GM12878 (cell line): ENCODE measurements around the gene UBASH3B. TPM values are rescaled to one million over a fixed set of nuclear protein-coding genes. Genes with fewer than 3 reads are reported as not detected.
A peak's percentile ranks its signal among the peaks of the same experiment; 100 is the strongest.

ENCODE experiments used
- ATAC-seq: fragments of 200-7000 bp; cut with Tn5 transposase; 3 replicates; pipeline ENCODE4 v1.9.1; 2020; ENCODE audit warnings: mild to moderate bottlenecking, moderate library complexity
- BruUV-seq: library from RNA; stranded (reverse); fragments of 400-500 nt; replicated peaks from 2 replicates; lab custom pipeline; 2021; lab: Mats Ljungman, UMichigan
- CTCF ChIA-PET: fragments of 300-600 bp; sonication (Branson Sonifier 250); formaldehyde crosslinking; extraction: SDS; loops from one replicate; lab custom pipeline; 2021; ENCODE audit warnings: inconsistent platforms; lab: Yijun Ruan, JAX
- POLR2A ChIA-PET: fragments of 350-600 bp; formaldehyde crosslinking; extraction: SDS; loops from one replicate; lab custom pipeline; 2021; ENCODE audit warnings: inconsistent platforms; lab: Charles Lee
- RAD21 ChIA-PET: fragments of 300-600 bp; sonication (Branson Sonifier 250); formaldehyde crosslinking; loops from one replicate; lab custom pipeline; 2023; ENCODE audit warnings: antibody characterized with exemption; ENCODE audit not compliant: unreplicated experiment; lab: Charles Lee
- SMC1A ChIA-PET: fragments of 300-600 bp; sonication (Branson Sonifier 250); formaldehyde crosslinking; loops from one replicate; lab custom pipeline; 2023; ENCODE audit not compliant: unreplicated experiment, uncharacterized antibody; lab: Charles Lee
- DNase-seq: peaks from one replicate; pipeline ENCODE4 v3.0.0-alpha.2; 2011; ENCODE audit warnings: low read depth, low spot score
- FAIRE-seq: peaks from 3 replicates; lab custom pipeline; 2011; peaks lifted over from hg19 to GRCh38; lab: Jason Lieb, UNC
- H2AFZ ChIP-seq: 2 replicates; pipeline ENCODE4 v1.6.0; 2011; ENCODE audit warnings: low read depth, low read length, control low read depth; ENCODE audit not compliant: control insufficient read depth
- H3K27ac ChIP-seq: 2 replicates; pipeline ENCODE4 v1.5.1; 2011; ENCODE audit warnings: control low read depth; ENCODE audit not compliant: control insufficient read depth, insufficient read depth
- H3K27me3 ChIP-seq, 2 experiments: replicated peaks in 1 of 2; 2 replicates each; pipeline versions ENCODE4 v1.6.0 to v1.6.1; 2011; ENCODE audit warnings: low read length in 1 of 2; ENCODE audit not compliant: control insufficient read depth in 2 of 2, insufficient read depth in 2 of 2
- H3K36me3 ChIP-seq, 2 experiments: 2 replicates each; pipeline ENCODE4 v1.5.1; 2011; ENCODE audit warnings: low read length in 1 of 2; ENCODE audit not compliant: control insufficient read depth in 2 of 2, insufficient read depth in 2 of 2
- H3K4me1 ChIP-seq: 2 replicates; pipeline ENCODE4 v1.6.1; 2011; ENCODE audit warnings: mild to moderate bottlenecking, low read length, moderate library complexity, mixed read lengths; ENCODE audit not compliant: control insufficient read depth, insufficient read depth
- H3K4me2 ChIP-seq: 2 replicates; pipeline ENCODE4 v1.6.0; 2011; ENCODE audit warnings: control low read depth; ENCODE audit not compliant: control insufficient read depth, insufficient read depth
- H3K4me3 ChIP-seq: fragments of 200-600 bp; sonication (generic); 2 replicates; pipeline ENCODE4 v1.5.1; 2016
- H3K79me2 ChIP-seq: 2 replicates; pipeline ENCODE4 v1.6.0; 2011; ENCODE audit warnings: low read length; ENCODE audit not compliant: control insufficient read depth, insufficient read depth
- H3K9ac ChIP-seq: 2 replicates; pipeline ENCODE4 v1.8.0; 2011; ENCODE audit warnings: low read length, control low read depth, mixed read lengths; ENCODE audit not compliant: control insufficient read depth, insufficient read depth
- H3K9me3 ChIP-seq: replicated peaks from 3 replicates; pipeline ENCODE4 v1.5.1; 2011; ENCODE audit warnings: mild to moderate bottlenecking, low read length; ENCODE audit not compliant: control insufficient read depth, insufficient read depth
- H4K20me1 ChIP-seq: 2 replicates; pipeline ENCODE4 v1.6.0; 2011; ENCODE audit not compliant: control insufficient read depth, insufficient read depth
- MTA3 ChIP-seq: IDR thresholded peaks from 2 replicates; pipeline ENCODE4 v1.6.1; 2012; ENCODE audit warnings: low read length, inconsistent platforms, borderline replicate concordance
- RAD21 ChIP-seq: IDR thresholded peaks from 2 replicates; pipeline ENCODE4 v1.6.1; 2011; ENCODE audit warnings: mild to moderate bottlenecking, low read depth, low read length, moderate library complexity; ENCODE audit not compliant: insufficient read depth
- SMAD5 ChIP-seq: IDR thresholded peaks from 2 replicates; pipeline ENCODE4 v1.6.1; 2016; ENCODE audit warnings: antibody characterized with exemption, low read depth
- SMC3 ChIP-seq: IDR thresholded peaks from 2 replicates; pipeline ENCODE4 v1.6.1; 2011; ENCODE audit warnings: low read length, improper control_type of control experiment, borderline replicate concordance
- TAF1 ChIP-seq: IDR thresholded peaks from 2 replicates; pipeline ENCODE4 v1.6.1; 2011; ENCODE audit warnings: mild to moderate bottlenecking, low read depth, low read length, borderline replicate concordance
- YY1 ChIP-seq: IDR thresholded peaks from 2 replicates; pipeline ENCODE4 v1.6.1; 2011; ENCODE audit warnings: low read depth, mild to moderate bottlenecking, low read length
- WGBS: methylation state at CpG from one replicate; pipeline ENCODE4 v1.1.6; 2016; ENCODE audit warnings: low lambda C conversion rate; ENCODE audit not compliant: insufficient replicate concordance, insufficient coverage; ENCODE audit errors: missing lambda C conversion rate; 5-methylcytosine and 5-hydroxymethylcytosine counted together
- in situ Hi-C: fragments of 300-500 bp; cut with MboI; formaldehyde crosslinking; loops from 9 replicates; pipeline ENCODE4 v1.14.3; 2018; ENCODE audit warnings: mixed read lengths
- intact Hi-C: fragments of 100-400 bp; cut with micrococcal nuclease; formaldehyde crosslinking; loops from one replicate; pipeline ENCODE4 v1.14.2; 2022; ENCODE audit not compliant: unreplicated experiment
- polyA plus RNA-seq, 11 experiments: library from polyadenylated mRNA; depleted of rRNA in 4 of 11; unstranded in 6 of 11; stranded (reverse) in 5 of 11; fragments of >200 nt; fragmentation: Nextera tagmentation in 4 of 11; fragmentation: Illumina TruSeq in 1 of 11; extraction: Ambion mirVana in 4 of 11; extraction: Trizol in 1 of 11; gene quantifications; 1 replicate in 1 of 11; 2 replicates in 10 of 11; pipeline versions ENCODE4 v1.2.1 to v1.2.3, GENCODE V29; 2011 to 2016; ENCODE audit warnings: inconsistent platforms in 2 of 11, missing spikeins in 2 of 11, low read depth in 1 of 11
- total RNA-seq, 4 experiments: library from RNA; depleted of rRNA in 3 of 4; stranded (reverse); fragments of >200 nt in 3 of 4; fragmentation: Illumina TruSeq in 1 of 4; extraction: Trizol in 1 of 4; gene quantifications; 2 replicates each; pipeline versions ENCODE4 v1.2.1 to v1.2.3, GENCODE V29; 2013 to 2021
- TF ChIP-seq, protein P1 (sequence below): IDR thresholded peaks from 2 replicates; pipeline ENCODE4 v1.6.1; 2012; ENCODE audit warnings: low read depth, low read length, improper control_type of control experiment
- TF ChIP-seq, protein P2 (sequence below): fragments of 450-650 bp; IDR thresholded peaks from 2 replicates; pipeline ENCODE4 v1.6.1; 2018; ENCODE audit warnings: mild to moderate bottlenecking, low read depth, moderate library complexity; ENCODE audit not compliant: partially characterized antibody
- TF ChIP-seq, protein P3 (sequence below), 3 experiments: IDR thresholded peaks in 2 of 3; conservative IDR thresholded peaks in 1 of 3; 2 replicates each; pipeline ENCODE4 v1.5.1; 2011; ENCODE audit warnings: low read depth in 3 of 3, low read length in 3 of 3, mild to moderate bottlenecking in 3 of 3, control low read depth in 2 of 3, moderate library complexity in 2 of 3, inconsistent platforms in 1 of 3, mixed read lengths in 1 of 3; ENCODE audit not compliant: control insufficient read depth in 2 of 3, insufficient read depth in 1 of 3; ENCODE audit errors: extremely low read depth in 1 of 3

The UBASH3B gene
- total and polyA plus RNA-seq, 10 of the 15 experiments (the other 5 are each of a cell fraction or from before 2014, with no cell fraction given): 0.18 to 3.3 (median 0.57) TPM

DNA sequence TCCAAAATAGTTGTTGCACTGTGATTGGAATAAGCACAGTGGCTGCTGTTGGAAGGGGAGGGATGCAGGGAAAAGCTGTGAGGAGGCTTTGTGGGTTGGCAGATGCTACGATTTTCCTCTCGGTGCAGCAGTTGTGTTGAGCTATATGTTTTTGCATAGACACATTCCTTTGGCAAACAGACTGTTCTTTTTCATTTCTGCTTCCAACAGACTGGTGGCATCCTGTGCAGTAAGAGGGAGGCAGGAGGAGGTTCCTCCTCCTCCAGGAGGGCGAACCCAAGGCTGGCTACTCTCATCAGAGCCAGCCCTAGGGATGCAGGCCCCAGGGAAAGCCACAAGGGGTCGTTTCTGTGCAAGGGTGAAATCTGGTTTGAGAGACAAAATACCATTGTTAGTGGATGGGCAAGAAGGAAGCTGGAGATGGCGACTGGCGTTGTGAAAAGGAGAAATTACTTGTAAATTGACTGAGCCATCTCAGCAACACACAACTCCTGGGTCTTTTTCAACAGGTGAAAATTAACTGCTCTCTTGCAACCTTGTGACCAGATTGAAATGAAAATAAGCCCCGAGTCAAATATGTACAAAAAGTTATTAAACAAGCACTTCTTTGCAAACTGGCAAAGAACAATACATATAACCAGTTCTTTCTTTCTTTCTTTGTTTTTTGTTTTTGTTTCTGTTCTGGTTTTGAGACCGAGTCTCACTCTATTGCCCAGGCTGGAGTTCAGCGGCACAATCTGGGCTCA, 26.5 kb upstream of the UBASH3B start:
- H3K79me2 ChIP-seq: no peaks in the 10 kb centered on the region
- H3K9ac ChIP-seq: no peak overlapping the region
- H3K4me3 ChIP-seq: no peak overlapping the region
- no peak for DNase-seq
- no peak overlapping the region for H2AFZ ChIP-seq
- ATAC-seq: peak; percentile 95
- no peaks in the 10 kb centered on the region; a peak in 2 of 4 replicates for H3K27me3 ChIP-seq
- ChIA-PET SMC1A (interaction anchor here (0.6 to 3.8 kb wide), 10 partner anchors 48 to 664 kb away, joined by 3 to 28 read pairs (median 4); no protein-coding TSS in a partner anchor), CTCF (interaction anchor here (0.7 to 6.9 kb wide), 21 partner anchors 16 to 441 kb away, joined by 3 to 78 read pairs (median 4); no protein-coding TSS in a partner anchor), RAD21 (interaction anchor here (0.9 to 2.1 kb wide), 8 partner anchors 119 to 228 kb away, joined by 3 to 14 read pairs (median 4); no protein-coding TSS in a partner anchor), POLR2A (no interaction called here)
- H3K27ac ChIP-seq: no peak overlapping the region
- no peaks in the 10 kb centered on the region for H3K9me3 ChIP-seq
- FAIRE-seq: peak; percentile 62
- 32% methylated on average over 9 of the region's 9 CpGs for WGBS
- BruUV-seq: no TSS peak
- in situ Hi-C loops (no loop called here), intact Hi-C loops (loop anchor here (1.0 kb wide), 3 partner anchors 125 to 225 kb away; no protein-coding TSS in a partner anchor)
- TF ChIP-seq MTA3: no peak
- TF ChIP-seq, protein P1, sequence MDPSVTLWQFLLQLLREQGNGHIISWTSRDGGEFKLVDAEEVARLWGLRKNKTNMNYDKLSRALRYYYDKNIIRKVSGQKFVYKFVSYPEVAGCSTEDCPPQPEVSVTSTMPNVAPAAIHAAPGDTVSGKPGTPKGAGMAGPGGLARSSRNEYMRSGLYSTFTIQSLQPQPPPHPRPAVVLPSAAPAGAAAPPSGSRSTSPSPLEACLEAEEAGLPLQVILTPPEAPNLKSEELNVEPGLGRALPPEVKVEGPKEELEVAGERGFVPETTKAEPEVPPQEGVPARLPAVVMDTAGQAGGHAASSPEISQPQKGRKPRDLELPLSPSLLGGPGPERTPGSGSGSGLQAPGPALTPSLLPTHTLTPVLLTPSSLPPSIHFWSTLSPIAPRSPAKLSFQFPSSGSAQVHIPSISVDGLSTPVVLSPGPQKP: no peak
- TF ChIP-seq, protein P2, sequence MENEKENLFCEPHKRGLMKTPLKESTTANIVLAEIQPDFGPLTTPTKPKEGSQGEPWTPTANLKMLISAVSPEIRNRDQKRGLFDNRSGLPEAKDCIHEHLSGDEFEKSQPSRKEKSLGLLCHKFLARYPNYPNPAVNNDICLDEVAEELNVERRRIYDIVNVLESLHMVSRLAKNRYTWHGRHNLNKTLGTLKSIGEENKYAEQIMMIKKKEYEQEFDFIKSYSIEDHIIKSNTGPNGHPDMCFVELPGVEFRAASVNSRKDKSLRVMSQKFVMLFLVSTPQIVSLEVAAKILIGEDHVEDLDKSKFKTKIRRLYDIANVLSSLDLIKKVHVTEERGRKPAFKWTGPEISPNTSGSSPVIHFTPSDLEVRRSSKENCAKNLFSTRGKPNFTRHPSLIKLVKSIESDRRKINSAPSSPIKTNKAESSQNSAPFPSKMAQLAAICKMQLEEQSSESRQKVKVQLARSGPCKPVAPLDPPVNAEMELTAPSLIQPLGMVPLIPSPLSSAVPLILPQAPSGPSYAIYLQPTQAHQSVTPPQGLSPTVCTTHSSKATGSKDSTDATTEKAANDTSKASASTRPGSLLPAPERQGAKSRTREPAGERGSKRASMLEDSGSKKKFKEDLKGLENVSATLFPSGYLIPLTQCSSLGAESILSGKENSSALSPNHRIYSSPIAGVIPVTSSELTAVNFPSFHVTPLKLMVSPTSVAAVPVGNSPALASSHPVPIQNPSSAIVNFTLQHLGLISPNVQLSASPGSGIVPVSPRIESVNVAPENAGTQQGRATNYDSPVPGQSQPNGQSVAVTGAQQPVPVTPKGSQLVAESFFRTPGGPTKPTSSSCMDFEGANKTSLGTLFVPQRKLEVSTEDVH: no peak
- TF ChIP-seq TAF1: no peak
- TF ChIP-seq, protein P3, sequence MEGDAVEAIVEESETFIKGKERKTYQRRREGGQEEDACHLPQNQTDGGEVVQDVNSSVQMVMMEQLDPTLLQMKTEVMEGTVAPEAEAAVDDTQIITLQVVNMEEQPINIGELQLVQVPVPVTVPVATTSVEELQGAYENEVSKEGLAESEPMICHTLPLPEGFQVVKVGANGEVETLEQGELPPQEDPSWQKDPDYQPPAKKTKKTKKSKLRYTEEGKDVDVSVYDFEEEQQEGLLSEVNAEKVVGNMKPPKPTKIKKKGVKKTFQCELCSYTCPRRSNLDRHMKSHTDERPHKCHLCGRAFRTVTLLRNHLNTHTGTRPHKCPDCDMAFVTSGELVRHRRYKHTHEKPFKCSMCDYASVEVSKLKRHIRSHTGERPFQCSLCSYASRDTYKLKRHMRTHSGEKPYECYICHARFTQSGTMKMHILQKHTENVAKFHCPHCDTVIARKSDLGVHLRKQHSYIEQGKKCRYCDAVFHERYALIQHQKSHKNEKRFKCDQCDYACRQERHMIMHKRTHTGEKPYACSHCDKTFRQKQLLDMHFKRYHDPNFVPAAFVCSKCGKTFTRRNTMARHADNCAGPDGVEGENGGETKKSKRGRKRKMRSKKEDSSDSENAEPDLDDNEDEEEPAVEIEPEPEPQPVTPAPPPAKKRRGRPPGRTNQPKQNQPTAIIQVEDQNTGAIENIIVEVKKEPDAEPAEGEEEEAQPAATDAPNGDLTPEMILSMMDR (IDR thresholded peaks at IDR 0.05 in 2 of 3, conservative IDR thresholded peaks at IDR 0.05 in 1 of 3; ENCODE audit: control insufficient read depth in 2 of 3, extremely low read depth in 1 of 3, insufficient read depth in 1 of 3, low read depth in 3 of 3, low read length in 3 of 3): peak; percentile 76 to 81 (median 80)
- no peak for TF ChIP-seq SMAD5
- TF ChIP-seq RAD21: peak; percentile 84
- peak; percentile 73 for TF ChIP-seq SMC3
- TF ChIP-seq YY1: peak; percentile 47; the same call in 1 of the 2 replicates
- no peak overlapping the region for H3K4me2 ChIP-seq
- no peaks in the 10 kb centered on the region for H3K36me3 ChIP-seq
- no peaks in the 10 kb centered on the region; the same call in 1 of the 2 replicates for H4K20me1 ChIP-seq
- H3K4me1 ChIP-seq: no peaks in the 10 kb centered on the region
